Measurements from ENCODE around the gene PI4K2B.
"Not testable (repeated sequence)": the region's sequence is repeated elsewhere in the genome, so short reads cannot be mapped to it uniquely, and the experiment has no call there.

The PI4K2B gene
- total RNA-seq, result 29.8 to 41.7 (median 29.8) reads per million in 3 donors

DNA sequence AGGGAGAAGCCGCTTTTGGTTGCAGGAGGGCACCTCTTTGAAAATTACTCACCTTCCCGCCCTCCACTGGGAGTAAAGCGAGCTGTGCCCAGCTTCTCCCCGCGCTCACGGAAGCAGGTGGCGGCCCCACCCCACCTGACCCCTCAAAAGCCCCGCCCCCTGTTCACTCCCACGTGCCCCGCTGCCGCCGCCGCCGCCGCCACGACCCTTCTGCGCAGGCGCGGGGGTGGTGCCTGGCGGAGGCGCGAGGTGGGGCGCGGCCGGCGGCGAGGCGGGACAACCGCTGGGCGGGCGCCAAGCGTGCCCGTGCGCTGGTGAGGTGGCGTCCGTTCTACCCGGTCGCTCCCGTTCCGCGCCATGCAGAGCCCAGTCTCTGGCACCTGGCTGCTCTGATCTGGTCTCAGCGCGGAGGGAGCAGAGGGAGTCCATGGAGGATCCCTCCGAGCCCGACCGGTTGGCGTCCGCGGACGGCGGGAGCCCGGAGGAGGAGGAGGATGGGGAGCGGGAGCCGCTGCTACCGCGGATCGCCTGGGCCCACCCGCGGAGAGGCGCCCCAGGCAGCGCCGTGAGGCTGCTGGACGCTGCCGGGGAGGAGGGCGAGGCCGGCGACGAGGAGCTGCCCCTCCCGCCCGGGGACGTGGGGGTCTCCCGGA is at the start of gene PI4K2B:
PI4K2B (plus strand) TSS at position 297 of the 653 bp plus-strand sequence; CDS start at position 428, 131 bp downstream.
- Histone ChIP-seq H3K27me3 (replicated peaks; ENCODE audit: control insufficient read depth, insufficient read depth, low read length, poor library complexity, severe bottlenecking) (no peaks in the 10 kb centered on the region), H3K4me3 (ENCODE audit: insufficient read depth, low read depth, low read length, poor library complexity, severe bottlenecking) (peak within 1 kb of the TSS; percentile 79), H3K9me3 (ENCODE audit: control insufficient read depth, low read length) (no peaks in the 10 kb centered on the region), H3K4me1 (ENCODE audit: control insufficient read depth, insufficient read depth, low read length, poor library complexity, severe bottlenecking) (peaks cover 7% of the 10 kb centered on the region), H3K27ac (ENCODE audit: insufficient read depth, low read length, poor library complexity, severe bottlenecking) (peak within 1 kb of the TSS; percentile 87), H3K36me3 (ENCODE audit: control insufficient read depth, insufficient read depth, low read length) (no peaks in the 10 kb centered on the region)
- DNase-seq, result peak; percentile 90 to 92 (median 91)

DNA sequence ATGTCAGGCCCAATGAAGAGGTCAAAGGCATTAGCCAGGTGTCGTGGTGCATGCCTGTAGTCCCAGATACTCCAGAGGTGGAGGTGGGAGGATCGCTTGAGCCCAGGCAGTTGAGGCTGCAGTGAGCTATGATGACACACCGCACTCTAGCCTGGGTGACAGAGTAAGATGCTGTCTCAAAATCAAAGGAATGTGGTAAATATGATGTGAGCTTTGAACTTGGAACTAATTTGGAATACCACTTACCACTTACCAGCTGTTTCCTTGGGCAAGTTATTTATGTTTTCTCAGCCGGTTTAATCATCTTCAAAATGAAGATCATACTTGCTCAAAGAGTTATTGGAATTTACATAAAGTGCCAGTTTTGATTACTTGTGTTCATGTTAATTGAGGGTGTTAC is 49.8 kb upstream of the PI4K2B start:
- H3K4me1 ChIP-seq (ENCODE audit: control insufficient read depth, insufficient read depth, low read length, poor library complexity, severe bottlenecking), result no peaks in the 10 kb centered on the region
- no peak for DNase-seq
- no peak overlapping the region for H3K4me3 ChIP-seq (ENCODE audit: insufficient read depth, low read depth, low read length, poor library complexity, severe bottlenecking)
- H3K27ac ChIP-seq (ENCODE audit: insufficient read depth, low read length, poor library complexity, severe bottlenecking), result no peak overlapping the region
- no peaks in the 10 kb centered on the region for H3K9me3 ChIP-seq (ENCODE audit: control insufficient read depth, low read length)
- no peaks in the 10 kb centered on the region for H3K27me3 ChIP-seq (replicated peaks; ENCODE audit: control insufficient read depth, insufficient read depth, low read length, poor library complexity, severe bottlenecking)
- no peaks in the 10 kb centered on the region for H3K36me3 ChIP-seq (ENCODE audit: control insufficient read depth, insufficient read depth, low read length)

DNA sequence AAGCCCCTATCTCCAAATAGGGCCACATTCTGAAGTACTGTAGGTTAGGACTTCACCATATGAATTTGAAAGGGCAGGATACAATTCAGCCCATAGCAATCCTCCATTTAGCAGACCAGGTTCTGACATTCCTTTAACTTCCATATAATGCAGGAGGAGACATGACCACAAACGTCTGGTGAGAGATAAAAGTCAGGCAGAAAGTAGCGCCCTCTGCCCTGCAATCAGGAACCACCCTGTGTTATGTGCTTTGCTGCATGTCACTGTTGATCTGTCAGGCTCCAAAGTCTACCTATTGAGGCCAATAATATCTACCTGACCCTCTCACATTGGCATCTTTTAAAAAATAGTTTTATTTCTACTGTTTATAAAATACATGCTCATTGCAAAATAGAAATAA is 43.4 kb upstream of the PI4K2B start:
- H3K27me3 ChIP-seq (replicated peaks; ENCODE audit: control insufficient read depth, insufficient read depth, low read length, poor library complexity, severe bottlenecking), result no peaks in the 10 kb centered on the region
- no peaks in the 10 kb centered on the region for H3K36me3 ChIP-seq (ENCODE audit: control insufficient read depth, insufficient read depth, low read length)
- no peaks in the 10 kb centered on the region for H3K9me3 ChIP-seq (ENCODE audit: control insufficient read depth, low read length)
- no peak overlapping the region for H3K27ac ChIP-seq (ENCODE audit: insufficient read depth, low read length, poor library complexity, severe bottlenecking)
- H3K4me1 ChIP-seq (ENCODE audit: control insufficient read depth, insufficient read depth, low read length, poor library complexity, severe bottlenecking), result no peaks in the 10 kb centered on the region
- no peak for DNase-seq
- H3K4me3 ChIP-seq (ENCODE audit: insufficient read depth, low read depth, low read length, poor library complexity, severe bottlenecking), result no peak overlapping the region

DNA sequence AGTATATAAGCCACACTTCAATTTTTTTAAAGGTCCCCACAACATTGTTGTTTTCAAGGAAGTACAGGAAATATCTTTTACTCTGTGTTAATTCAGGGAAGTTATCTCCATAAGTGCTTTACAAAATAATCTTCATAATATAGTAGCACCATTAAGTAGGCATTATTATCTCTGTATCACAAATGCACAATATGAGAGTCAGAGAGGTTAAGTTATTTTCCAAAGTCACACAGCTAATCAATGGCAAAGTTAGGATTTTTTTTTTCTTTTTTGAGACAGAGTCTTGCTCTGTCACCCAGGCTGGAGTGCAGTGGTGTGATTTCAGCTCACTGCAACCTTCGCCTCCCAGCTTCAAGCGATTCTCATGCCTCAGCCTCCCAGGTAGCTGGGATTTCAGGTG is 35.1 kb upstream of the PI4K2B start:
- Histone ChIP-seq H3K27ac (ENCODE audit: insufficient read depth, low read length, poor library complexity, severe bottlenecking) (no peak overlapping the region), H3K9me3 (ENCODE audit: control insufficient read depth, low read length) (no peaks in the 10 kb centered on the region), H3K4me1 (ENCODE audit: control insufficient read depth, insufficient read depth, low read length, poor library complexity, severe bottlenecking) (no peaks in the 10 kb centered on the region), H3K36me3 (ENCODE audit: control insufficient read depth, insufficient read depth, low read length) (no peaks in the 10 kb centered on the region), H3K4me3 (ENCODE audit: insufficient read depth, low read depth, low read length, poor library complexity, severe bottlenecking) (no peak overlapping the region), H3K27me3 (replicated peaks; ENCODE audit: control insufficient read depth, insufficient read depth, low read length, poor library complexity, severe bottlenecking) (no peaks in the 10 kb centered on the region)
- DNase-seq, result no peak

DNA sequence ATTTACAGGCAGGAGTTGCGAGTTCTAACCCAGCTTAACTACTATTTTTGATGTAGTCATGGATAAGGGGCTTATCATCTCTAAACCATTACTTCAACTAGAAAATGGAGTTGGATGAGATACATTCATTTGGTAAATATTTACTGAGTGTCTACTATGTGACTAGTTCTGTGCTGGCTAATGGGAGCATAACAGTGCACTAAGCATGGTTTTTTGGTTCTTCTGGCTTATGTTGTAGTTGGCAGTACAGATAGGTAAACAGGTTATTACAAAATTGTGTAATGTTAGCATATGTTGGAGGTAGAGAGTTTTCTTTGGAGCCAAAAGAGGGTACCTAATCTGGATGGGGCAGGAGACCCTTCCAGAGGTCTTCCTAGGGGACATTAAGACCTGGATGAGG is 25.8 kb upstream of the PI4K2B start:
- no peaks in the 10 kb centered on the region for H3K36me3 ChIP-seq (ENCODE audit: control insufficient read depth, insufficient read depth, low read length)
- no peak overlapping the region for H3K27ac ChIP-seq (ENCODE audit: insufficient read depth, low read length, poor library complexity, severe bottlenecking)
- H3K4me1 ChIP-seq (ENCODE audit: control insufficient read depth, insufficient read depth, low read length, poor library complexity, severe bottlenecking), result no peaks in the 10 kb centered on the region
- no peaks in the 10 kb centered on the region for H3K9me3 ChIP-seq (ENCODE audit: control insufficient read depth, low read length)
- H3K4me3 ChIP-seq (ENCODE audit: insufficient read depth, low read depth, low read length, poor library complexity, severe bottlenecking), result no peak overlapping the region
- DNase-seq, result no peak
- no peaks in the 10 kb centered on the region for H3K27me3 ChIP-seq (replicated peaks; ENCODE audit: control insufficient read depth, insufficient read depth, low read length, poor library complexity, severe bottlenecking)

DNA sequence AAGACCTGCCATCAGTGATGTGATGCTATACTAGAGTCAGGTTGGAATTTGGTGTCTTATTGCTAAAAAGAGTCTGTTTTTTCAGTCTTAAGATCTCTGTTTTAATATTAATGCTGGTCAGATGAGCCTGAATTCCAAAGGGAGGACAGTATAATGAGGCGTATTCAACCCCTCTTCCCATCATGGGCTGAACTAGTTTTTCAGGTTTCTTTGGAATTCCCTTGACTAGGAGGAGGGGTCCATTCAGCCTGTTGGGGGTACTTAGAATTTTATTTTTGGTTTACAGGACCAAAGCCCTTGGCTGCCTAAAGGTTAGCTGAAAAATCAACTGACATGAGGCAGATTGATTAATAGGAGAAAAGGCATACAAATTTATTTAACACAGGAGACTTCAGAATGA is 24.1 kb upstream of the PI4K2B start:
- no peak overlapping the region for H3K4me3 ChIP-seq (ENCODE audit: insufficient read depth, low read depth, low read length, poor library complexity, severe bottlenecking)
- DNase-seq, result no peak
- no peaks in the 10 kb centered on the region for H3K9me3 ChIP-seq (ENCODE audit: control insufficient read depth, low read length)
- no peak overlapping the region for H3K27ac ChIP-seq (ENCODE audit: insufficient read depth, low read length, poor library complexity, severe bottlenecking)
- H3K36me3 ChIP-seq (ENCODE audit: control insufficient read depth, insufficient read depth, low read length), result no peaks in the 10 kb centered on the region
- H3K4me1 ChIP-seq (ENCODE audit: control insufficient read depth, insufficient read depth, low read length, poor library complexity, severe bottlenecking), result no peaks in the 10 kb centered on the region
- H3K27me3 ChIP-seq (replicated peaks; ENCODE audit: control insufficient read depth, insufficient read depth, low read length, poor library complexity, severe bottlenecking), result no peaks in the 10 kb centered on the region

DNA sequence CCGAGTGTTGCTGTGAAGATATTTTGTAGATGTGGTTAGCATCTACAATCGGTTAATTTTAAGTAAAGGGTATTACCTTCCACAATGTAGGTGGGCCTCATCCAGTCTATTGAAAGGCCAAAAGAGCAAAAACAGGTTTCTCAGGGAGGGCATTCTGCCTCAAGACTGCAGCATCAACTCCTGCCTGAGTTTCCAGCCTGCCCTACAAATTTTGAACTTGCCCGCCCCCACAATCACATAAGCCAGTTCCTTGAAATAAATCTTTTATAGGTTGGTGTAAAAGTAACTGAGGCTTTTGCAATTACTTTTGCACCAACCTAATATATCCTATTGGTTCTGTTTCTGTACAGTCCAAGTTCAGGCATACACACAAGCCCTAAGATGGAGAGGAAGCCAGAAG is 22.1 kb upstream of the PI4K2B start:
- no peak overlapping the region for H3K27ac ChIP-seq (ENCODE audit: insufficient read depth, low read length, poor library complexity, severe bottlenecking)
- no peaks in the 10 kb centered on the region for H3K4me1 ChIP-seq (ENCODE audit: control insufficient read depth, insufficient read depth, low read length, poor library complexity, severe bottlenecking)

DNA sequence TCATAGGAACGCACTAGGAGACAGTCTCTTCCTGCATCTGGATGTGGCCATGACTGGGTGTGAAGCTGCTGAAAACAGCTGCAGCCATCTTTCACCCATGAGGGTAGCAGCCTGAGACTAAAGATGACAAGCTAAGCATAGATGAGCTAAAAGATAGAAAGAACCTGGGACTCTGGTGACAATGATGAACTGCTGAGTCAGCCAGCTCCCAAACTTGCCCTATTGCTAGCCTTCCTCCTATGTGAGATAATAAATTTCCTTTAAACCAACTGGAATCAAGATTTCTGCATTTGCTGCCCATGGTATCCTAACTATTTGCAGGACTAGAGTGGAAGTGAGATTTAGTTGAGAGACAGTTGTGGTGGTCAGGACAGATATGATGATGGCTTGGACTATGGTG is 21.0 kb upstream of the PI4K2B start:
- no peaks in the 10 kb centered on the region for H3K9me3 ChIP-seq (ENCODE audit: control insufficient read depth, low read length)
- no peaks in the 10 kb centered on the region for H3K27me3 ChIP-seq (replicated peaks; ENCODE audit: control insufficient read depth, insufficient read depth, low read length, poor library complexity, severe bottlenecking)
- H3K4me1 ChIP-seq (ENCODE audit: control insufficient read depth, insufficient read depth, low read length, poor library complexity, severe bottlenecking), result no peaks in the 10 kb centered on the region
- H3K4me3 ChIP-seq (ENCODE audit: insufficient read depth, low read depth, low read length, poor library complexity, severe bottlenecking), result no peak overlapping the region
- H3K36me3 ChIP-seq (ENCODE audit: control insufficient read depth, insufficient read depth, low read length), result no peaks in the 10 kb centered on the region
- DNase-seq, result no peak
- H3K27ac ChIP-seq (ENCODE audit: insufficient read depth, low read length, poor library complexity, severe bottlenecking), result no peak overlapping the region

More for the DNA sequence above, 22.1 kb upstream of the PI4K2B start:
- H3K4me3 ChIP-seq (ENCODE audit: insufficient read depth, low read depth, low read length, poor library complexity, severe bottlenecking), result no peak overlapping the region
- H3K27me3 ChIP-seq (replicated peaks; ENCODE audit: control insufficient read depth, insufficient read depth, low read length, poor library complexity, severe bottlenecking), result no peaks in the 10 kb centered on the region
- no peaks in the 10 kb centered on the region for H3K36me3 ChIP-seq (ENCODE audit: control insufficient read depth, insufficient read depth, low read length)
- no peaks in the 10 kb centered on the region for H3K9me3 ChIP-seq (ENCODE audit: control insufficient read depth, low read length)
- no peak for DNase-seq

DNA sequence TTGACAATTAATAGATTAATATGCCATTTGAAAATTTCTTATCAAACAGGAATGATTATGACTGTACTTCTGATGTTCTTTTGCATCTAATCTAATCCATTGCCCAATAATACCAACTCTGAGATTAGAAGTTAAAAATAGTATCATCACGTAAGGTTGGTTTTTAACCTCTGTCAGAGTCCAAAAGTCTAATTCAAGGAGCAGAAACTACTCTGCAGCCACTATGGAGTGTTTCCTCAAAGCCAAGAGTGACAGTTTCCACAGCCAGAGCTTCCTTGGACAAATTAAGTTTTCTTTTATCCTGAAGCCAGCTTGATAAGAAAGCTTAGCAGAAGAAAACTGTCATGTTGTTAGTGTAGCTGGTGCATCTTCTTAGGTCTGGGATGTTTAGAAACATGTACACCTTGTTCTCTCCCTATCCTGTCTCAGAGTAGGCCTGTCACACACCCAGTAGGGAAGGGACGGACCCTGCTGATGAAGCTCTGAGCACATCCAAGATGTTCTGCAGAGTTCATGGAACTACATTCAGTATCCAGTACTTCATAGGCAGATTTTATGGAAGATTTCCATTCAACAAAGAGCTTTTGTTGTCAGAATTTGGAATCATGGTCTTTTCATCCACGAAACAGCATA is 20.4 kb upstream of the PI4K2B start:
- no peak overlapping the region for H3K27ac ChIP-seq (ENCODE audit: insufficient read depth, low read length, poor library complexity, severe bottlenecking)
- no peaks in the 10 kb centered on the region for H3K36me3 ChIP-seq (ENCODE audit: control insufficient read depth, insufficient read depth, low read length)
- DNase-seq, result no peak
- no peak overlapping the region for H3K4me3 ChIP-seq (ENCODE audit: insufficient read depth, low read depth, low read length, poor library complexity, severe bottlenecking)
- H3K9me3 ChIP-seq (ENCODE audit: control insufficient read depth, low read length), result no peaks in the 10 kb centered on the region
- H3K27me3 ChIP-seq (replicated peaks; ENCODE audit: control insufficient read depth, insufficient read depth, low read length, poor library complexity, severe bottlenecking), result no peaks in the 10 kb centered on the region
- no peaks in the 10 kb centered on the region for H3K4me1 ChIP-seq (ENCODE audit: control insufficient read depth, insufficient read depth, low read length, poor library complexity, severe bottlenecking)

DNA sequence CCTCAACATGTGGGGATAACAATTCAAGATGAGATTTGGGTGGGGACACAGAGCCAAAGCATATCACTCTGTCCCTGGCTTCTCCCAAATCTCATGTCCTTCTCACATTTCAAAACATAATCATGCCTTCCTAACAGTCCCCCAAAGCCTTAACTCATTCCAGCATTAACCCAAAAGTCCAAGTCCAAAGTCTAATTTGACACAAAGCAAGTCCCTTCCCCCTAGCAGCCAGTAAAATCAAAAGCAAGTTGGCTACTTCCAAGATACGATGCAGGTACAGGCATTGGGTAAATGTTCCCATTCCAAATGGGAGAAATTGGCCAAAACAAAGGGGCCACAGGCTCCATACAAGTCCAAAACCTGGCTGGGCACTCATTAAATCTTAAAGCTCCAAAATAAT is 19.1 kb upstream of the PI4K2B start:
- H3K9me3 ChIP-seq (ENCODE audit: control insufficient read depth, low read length); H3K27me3 ChIP-seq (replicated peaks; ENCODE audit: control insufficient read depth, insufficient read depth, low read length, poor library complexity, severe bottlenecking): not testable (repeated sequence)

More for the DNA sequence above, 19.1 kb upstream of the PI4K2B start:
- H3K27ac ChIP-seq (ENCODE audit: insufficient read depth, low read length, poor library complexity, severe bottlenecking); H3K4me1 ChIP-seq (ENCODE audit: control insufficient read depth, insufficient read depth, low read length, poor library complexity, severe bottlenecking); H3K36me3 ChIP-seq (ENCODE audit: control insufficient read depth, insufficient read depth, low read length); DNase-seq; H3K4me3 ChIP-seq (ENCODE audit: insufficient read depth, low read depth, low read length, poor library complexity, severe bottlenecking): not testable (repeated sequence)
